Astrocyte (in vitro differentiated cells and primary cell): Measurements from ENCODE around the gene CELSR2. TPM values are rescaled to one million over a fixed set of nuclear protein-coding genes. Genes with fewer than 3 reads are reported as not detected.
"Not testable (repeated sequence)": the region's sequence is repeated elsewhere in the genome, so short reads cannot be mapped to it uniquely, and the experiment has no call there.

Source experiments
- DNase-seq: peaks from one replicate; pipeline ENCODE4 v3.0.0-alpha.2; 2010; ENCODE audit warnings: low read depth
- FAIRE-seq: peaks from 2 replicates; lab custom pipeline; 2011; peaks lifted over from hg19 to GRCh38; lab: Jason Lieb, UNC
- H2AFZ ChIP-seq: 2 replicates; pipeline ENCODE4 v1.6.0; 2012; ENCODE audit warnings: low read depth, low read length, inconsistent platforms
- H3K27ac ChIP-seq: 2 replicates; pipeline ENCODE4 v1.5.1; 2011; ENCODE audit warnings: low read depth, low read length, inconsistent platforms
- H3K27me3 ChIP-seq: 2 replicates; pipeline ENCODE4 v1.6.0; 2011; ENCODE audit warnings: low read length, inconsistent platforms; ENCODE audit not compliant: insufficient read depth
- H3K36me3 ChIP-seq: 2 replicates; pipeline ENCODE4 v1.5.1; 2011; ENCODE audit warnings: low read length, inconsistent platforms; ENCODE audit not compliant: insufficient read depth
- H3K4me1 ChIP-seq: 2 replicates; pipeline ENCODE4 v1.5.1; 2011; ENCODE audit warnings: low read length, inconsistent platforms; ENCODE audit not compliant: insufficient read depth
- H3K4me2 ChIP-seq: 2 replicates; pipeline ENCODE4 v1.6.0; 2012; ENCODE audit warnings: low read length, inconsistent platforms
- H3K4me3 ChIP-seq: 2 replicates; pipeline ENCODE4 v1.5.1; 2011; ENCODE audit warnings: low read depth, mild to moderate bottlenecking, low read length, inconsistent platforms; ENCODE audit not compliant: insufficient read depth
- H3K79me2 ChIP-seq: 2 replicates; pipeline ENCODE4 v1.6.0; 2012; ENCODE audit warnings: mild to moderate bottlenecking, low read length, inconsistent platforms; ENCODE audit not compliant: insufficient read depth
- H3K9ac ChIP-seq: 2 replicates; pipeline ENCODE4 v1.6.0; 2012; ENCODE audit warnings: mild to moderate bottlenecking, low read length, inconsistent platforms
- H3K9me3 ChIP-seq: 2 replicates; pipeline ENCODE4 v1.5.1; 2012; ENCODE audit warnings: low read depth, mild to moderate bottlenecking, low read length, inconsistent platforms; ENCODE audit not compliant: insufficient read depth
- H4K20me1 ChIP-seq: 2 replicates; pipeline ENCODE4 v1.6.0; 2012; ENCODE audit warnings: low read length, inconsistent platforms; ENCODE audit not compliant: insufficient read depth
- H3K27ac Mint-ChIP-seq: one replicate; pipeline ENCODE4 v1.8.0; 2021; ENCODE audit warnings: mild to moderate bottlenecking, mixed read lengths; ENCODE audit not compliant: unreplicated experiment
- H3K27me3 Mint-ChIP-seq: one replicate; pipeline ENCODE4 v1.8.0; 2021; ENCODE audit warnings: low read depth, mixed read lengths; ENCODE audit not compliant: unreplicated experiment
- H3K36me3 Mint-ChIP-seq: one replicate; pipeline ENCODE4 v1.8.0; 2021; ENCODE audit warnings: low read depth, mixed read lengths; ENCODE audit not compliant: unreplicated experiment
- H3K4me1 Mint-ChIP-seq: one replicate; pipeline ENCODE4 v1.8.0; 2021; ENCODE audit warnings: low read depth, mixed read lengths; ENCODE audit not compliant: unreplicated experiment
- H3K4me3 Mint-ChIP-seq: one replicate; pipeline ENCODE4 v1.8.0; 2021; ENCODE audit warnings: mild to moderate bottlenecking, moderate library complexity, mixed read lengths; ENCODE audit not compliant: unreplicated experiment
- H3K9me3 Mint-ChIP-seq: one replicate; pipeline ENCODE4 v1.8.0; 2021; ENCODE audit warnings: mild to moderate bottlenecking, mixed read lengths; ENCODE audit not compliant: unreplicated experiment
- EZH2 ChIP-seq: IDR thresholded peaks from 2 replicates; pipeline ENCODE4 v1.6.1; 2012; ENCODE audit warnings: mild to moderate bottlenecking, low read length, inconsistent platforms; ENCODE audit not compliant: insufficient read depth
- total RNA-seq: library from RNA; stranded (reverse); gene quantifications from 2 replicates; pipeline ENCODE4 v1.2.1, GENCODE V29; 2021
- TF ChIP-seq, protein P1 (sequence below): IDR thresholded peaks from 2 replicates; pipeline ENCODE4 v1.5.1; 2011; ENCODE audit warnings: low read depth, mild to moderate bottlenecking, inconsistent platforms, low read length, moderate library complexity; ENCODE audit not compliant: insufficient read depth

Gene CELSR2
- total RNA-seq, 1 donor from 2014 or later: 10.0 TPM

DNA sequence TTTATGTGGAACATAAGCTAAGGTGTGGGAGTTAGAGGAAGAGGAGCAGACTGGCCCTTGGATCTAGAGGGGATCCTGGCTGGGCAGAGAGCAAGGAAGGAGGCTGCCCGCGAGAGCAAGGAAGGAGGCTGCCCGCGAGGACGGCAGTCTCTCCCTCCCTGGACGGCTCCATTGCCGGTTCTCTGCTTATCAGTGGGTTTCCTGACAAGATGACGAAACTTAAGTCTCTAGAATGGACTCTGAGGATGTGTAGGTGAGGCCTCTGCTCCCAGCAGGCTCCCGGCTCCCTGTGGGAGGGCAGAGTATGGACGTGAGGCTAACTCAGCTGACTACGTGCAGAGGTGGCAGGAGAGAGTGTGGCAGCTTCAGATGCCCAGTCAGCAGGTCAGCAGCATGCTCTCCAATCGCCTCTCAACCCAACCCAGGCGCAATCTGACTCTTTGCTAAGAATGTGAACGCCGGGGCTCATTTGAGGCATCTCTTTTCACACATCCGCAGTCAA, 51.4 kb downstream of the CELSR2 start:
- H2AFZ ChIP-seq: no peak overlapping the region
- H3K27ac ChIP-seq: no peak overlapping the region
- peaks cover 29% of the 10 kb centered on the region for H3K4me1 ChIP-seq

DNA sequence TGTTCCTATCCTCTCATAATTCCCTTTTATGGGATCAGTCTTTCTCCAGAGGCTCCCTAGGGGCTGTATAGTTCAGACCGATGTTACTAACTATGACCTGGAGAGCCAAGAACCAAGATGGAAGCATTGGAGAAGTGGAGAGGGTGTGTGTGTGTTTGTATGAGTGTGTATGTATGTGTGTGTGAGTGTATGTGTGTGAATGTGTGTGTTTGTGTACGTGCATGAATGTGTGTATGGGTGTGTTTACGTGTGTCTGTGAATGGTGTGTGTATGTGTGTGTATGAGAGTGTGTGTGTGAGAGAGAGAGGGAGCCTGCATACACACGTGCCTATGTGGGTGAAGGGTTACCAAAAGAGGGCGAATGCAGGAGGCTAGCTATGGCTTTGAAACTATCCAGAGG, 52.5 kb downstream of the CELSR2 start:
- no peak for TF ChIP-seq EZH2
- TF ChIP-seq, protein P1, sequence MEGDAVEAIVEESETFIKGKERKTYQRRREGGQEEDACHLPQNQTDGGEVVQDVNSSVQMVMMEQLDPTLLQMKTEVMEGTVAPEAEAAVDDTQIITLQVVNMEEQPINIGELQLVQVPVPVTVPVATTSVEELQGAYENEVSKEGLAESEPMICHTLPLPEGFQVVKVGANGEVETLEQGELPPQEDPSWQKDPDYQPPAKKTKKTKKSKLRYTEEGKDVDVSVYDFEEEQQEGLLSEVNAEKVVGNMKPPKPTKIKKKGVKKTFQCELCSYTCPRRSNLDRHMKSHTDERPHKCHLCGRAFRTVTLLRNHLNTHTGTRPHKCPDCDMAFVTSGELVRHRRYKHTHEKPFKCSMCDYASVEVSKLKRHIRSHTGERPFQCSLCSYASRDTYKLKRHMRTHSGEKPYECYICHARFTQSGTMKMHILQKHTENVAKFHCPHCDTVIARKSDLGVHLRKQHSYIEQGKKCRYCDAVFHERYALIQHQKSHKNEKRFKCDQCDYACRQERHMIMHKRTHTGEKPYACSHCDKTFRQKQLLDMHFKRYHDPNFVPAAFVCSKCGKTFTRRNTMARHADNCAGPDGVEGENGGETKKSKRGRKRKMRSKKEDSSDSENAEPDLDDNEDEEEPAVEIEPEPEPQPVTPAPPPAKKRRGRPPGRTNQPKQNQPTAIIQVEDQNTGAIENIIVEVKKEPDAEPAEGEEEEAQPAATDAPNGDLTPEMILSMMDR: no peak
- H3K27me3 ChIP-seq: no peaks in the 10 kb centered on the region
- DNase-seq: no peak
- FAIRE-seq: no peak
- no peaks in the 10 kb centered on the region for H3K9me3 ChIP-seq
- no peaks in the 10 kb centered on the region for H3K27me3 Mint-ChIP-seq
- H3K4me3 Mint-ChIP-seq: no peak overlapping the region
- peaks cover 21% of the 10 kb centered on the region for H3K4me1 Mint-ChIP-seq
- no peaks in the 10 kb centered on the region for H4K20me1 ChIP-seq
- H3K36me3 Mint-ChIP-seq: peaks cover 1% of the 10 kb centered on the region
- no peak overlapping the region for H3K4me2 ChIP-seq
- peaks cover 29% of the 10 kb centered on the region for H3K4me1 ChIP-seq
- H3K9ac ChIP-seq: no peak overlapping the region
- H3K27ac Mint-ChIP-seq: no peak overlapping the region
- no peaks in the 10 kb centered on the region for H3K79me2 ChIP-seq
- H3K9me3 Mint-ChIP-seq: no peaks in the 10 kb centered on the region
- no peak overlapping the region for H3K27ac ChIP-seq
- H2AFZ ChIP-seq: no peak overlapping the region
- H3K4me3 ChIP-seq: no peak overlapping the region
- H3K36me3 ChIP-seq: no peaks in the 10 kb centered on the region

More for the DNA sequence above, 51.4 kb downstream of the CELSR2 start:
- H3K36me3 ChIP-seq: no peaks in the 10 kb centered on the region
- Mint-ChIP-seq H3K27me3 (no peaks in the 10 kb centered on the region), H3K36me3 (peaks cover 1% of the 10 kb centered on the region), H3K9me3 (no peaks in the 10 kb centered on the region), H3K27ac (no peak overlapping the region), H3K4me3 (no peak overlapping the region), H3K4me1 (peaks cover 25% of the 10 kb centered on the region)
- no peaks in the 10 kb centered on the region for H3K9me3 ChIP-seq
- H3K4me2 ChIP-seq: no peak overlapping the region
- no peak for FAIRE-seq
- no peaks in the 10 kb centered on the region for H3K79me2 ChIP-seq
- no peak for DNase-seq
- H3K27me3 ChIP-seq: no peaks in the 10 kb centered on the region
- H4K20me1 ChIP-seq: no peaks in the 10 kb centered on the region
- H3K4me3 ChIP-seq: no peak overlapping the region
- H3K9ac ChIP-seq: no peak overlapping the region
- TF ChIP-seq EZH2: no peak
- TF ChIP-seq, protein P1: no peak

DNA sequence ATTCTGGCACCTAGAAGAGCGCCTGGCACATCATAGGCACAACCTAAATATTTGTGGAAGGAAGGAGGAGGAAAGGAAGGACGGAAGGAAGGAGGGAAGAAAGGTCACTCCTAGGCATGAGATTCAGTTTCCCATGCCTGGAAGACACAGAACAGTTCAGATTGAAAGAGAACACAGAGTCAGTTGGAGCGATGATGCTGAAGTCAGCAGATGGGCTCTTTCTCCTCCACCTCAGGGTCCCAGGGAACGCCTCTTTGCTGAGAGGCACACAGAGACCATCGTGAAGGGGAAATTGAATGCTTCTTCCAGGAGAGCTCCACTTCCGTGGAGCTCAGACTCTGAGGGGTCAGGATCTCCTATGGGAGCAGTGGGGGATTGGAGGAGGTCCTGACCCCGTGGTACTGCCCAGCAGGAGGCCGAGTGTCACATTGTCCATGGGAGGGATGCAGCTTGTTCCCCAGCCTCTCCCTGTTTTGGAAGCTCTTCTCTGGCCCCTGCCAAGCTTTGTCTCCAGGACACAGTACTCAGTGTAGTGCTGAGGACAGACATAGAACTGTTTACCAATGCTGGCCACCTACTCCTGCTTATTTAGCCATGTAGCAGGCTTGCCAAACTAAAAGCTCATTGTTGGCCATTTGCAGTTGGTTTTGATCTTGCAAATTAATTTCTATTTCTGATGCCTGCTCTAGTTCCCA, 55.0 kb downstream of the CELSR2 start:
- Mint-ChIP-seq H3K27me3 (no peaks in the 10 kb centered on the region), H3K27ac (no peak overlapping the region), H3K4me3 (no peak overlapping the region), H3K9me3 (no peaks in the 10 kb centered on the region), H3K36me3 (peaks cover 3% of the 10 kb centered on the region), H3K4me1 (peaks cover 13% of the 10 kb centered on the region)
- Histone ChIP-seq H3K36me3 (no peaks in the 10 kb centered on the region), H3K27ac (no peak overlapping the region), H2AFZ (no peak overlapping the region), H4K20me1 (no peaks in the 10 kb centered on the region), H3K9me3 (no peaks in the 10 kb centered on the region), H3K4me1 (peaks cover 13% of the 10 kb centered on the region), H3K9ac (no peak overlapping the region), H3K4me3 (no peak overlapping the region), H3K27me3 (no peaks in the 10 kb centered on the region), H3K4me2 (no peak overlapping the region), H3K79me2 (no peaks in the 10 kb centered on the region)
- TF ChIP-seq EZH2: no peak
- TF ChIP-seq, protein P1: no peak
- no peak for DNase-seq
- FAIRE-seq: no peak

DNA sequence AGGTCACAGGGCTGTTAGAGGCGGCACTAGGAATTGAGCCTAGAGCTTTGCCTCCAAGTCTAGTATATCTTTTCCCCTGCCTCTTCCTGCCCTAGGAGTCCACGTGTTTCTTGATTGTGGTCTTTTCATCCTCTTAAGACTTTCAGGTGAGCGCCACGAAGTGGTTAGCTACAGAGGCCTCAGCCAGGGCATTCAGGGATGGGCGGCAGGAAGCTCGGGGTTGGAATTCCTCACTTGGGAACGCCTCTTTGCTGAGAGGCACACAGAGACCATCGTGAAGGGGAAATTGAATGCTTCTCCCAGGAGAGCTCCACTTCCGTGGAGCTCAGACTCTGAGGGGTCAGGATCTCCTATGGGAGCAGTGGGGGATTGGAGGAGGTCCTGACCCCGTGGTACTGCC, 56.7 kb downstream of the CELSR2 start:
- not testable (repeated sequence) for H3K4me2 ChIP-seq, H3K36me3 Mint-ChIP-seq, H3K27ac ChIP-seq, DNase-seq, H2AFZ ChIP-seq, H3K79me2 ChIP-seq, H3K4me1 ChIP-seq, H3K4me3 ChIP-seq, H3K4me1 Mint-ChIP-seq, FAIRE-seq, H3K27me3 Mint-ChIP-seq, H4K20me1 ChIP-seq, H3K9me3 Mint-ChIP-seq, H3K4me3 Mint-ChIP-seq, H3K27ac Mint-ChIP-seq, H3K9ac ChIP-seq, H3K27me3 ChIP-seq, H3K36me3 ChIP-seq, H3K9me3 ChIP-seq
